Stomach (tissue), 9 donors: Measurements from ENCODE around the gene ZNRF3. TPM values are rescaled to one million over a fixed set of nuclear protein-coding genes. Genes with fewer than 3 reads are reported as not detected.
A peak's percentile ranks its signal among the peaks of the same experiment; 100 is the strongest.

Experiments used
- DNase-seq, 2 donors: peaks; one replicate each; pipeline versions ENCODE4 v3.0.0 to v3.0.0-alpha.2; 2013 to 2019
- H3K27ac ChIP-seq, 5 donors: fragments of 200-600 bp in 4 of 5; sonication (generic) in 4 of 5; one replicate each; pipeline ENCODE4 v1.5.1; 2013 to 2019; ENCODE audit warnings: mild to moderate bottlenecking in 1 of 5, moderate library complexity in 1 of 5
- H3K27me3 ChIP-seq, 3 donors: fragments of 200-600 bp; sonication (generic); one replicate each; pipeline ENCODE4 v1.5.1; 2017 to 2019; ENCODE audit warnings: mixed run types in 1 of 3
- H3K36me3 ChIP-seq, 4 donors: fragments of 200-600 bp; sonication (generic); 1 replicate in 3 of 4; 2 replicates in 1 of 4; pipeline ENCODE4 v1.5.1; 2016 to 2019
- H3K4me1 ChIP-seq, 4 donors: fragments of 200-600 bp; sonication (generic); one replicate each; pipeline ENCODE4 v1.5.1; 2016 to 2019
- H3K4me3 ChIP-seq, 4 donors: fragments of 200-600 bp; sonication (generic) in 3 of 4; one replicate each; pipeline ENCODE4 v1.5.1; 2016 to 2019; ENCODE audit warnings: mild to moderate bottlenecking in 1 of 4
- H3K9me3 ChIP-seq, 4 donors: fragments of 200-600 bp; sonication (generic); one replicate each; pipeline ENCODE4 v1.5.1; 2016 to 2019
- CTCF ChIP-seq, 7 experiments: fragments of 450-650 bp in 4 of 7; fragments of 200-600 bp in 3 of 7; sonication (generic) in 3 of 7; IDR thresholded peaks; one replicate each; pipeline ENCODE4 v1.5.1; 2016 to 2019; ENCODE audit warnings: antibody characterized with exemption in 7 of 7, control low read depth in 2 of 7, mild to moderate bottlenecking in 1 of 7
- EP300 ChIP-seq: sonication (generic); formaldehyde crosslinking; IDR thresholded peaks from one replicate; pipeline ENCODE4 v1.6.1; 2017; ENCODE audit warnings: antibody characterized with exemption
- POLR2A ChIP-seq, 4 donors: fragments of 450-650 bp; IDR thresholded peaks; one replicate each; pipeline ENCODE4 v1.6.1; 2016; ENCODE audit warnings: antibody characterized with exemption in 4 of 4, control low read depth in 2 of 4, mild to moderate bottlenecking in 1 of 4, moderate library complexity in 1 of 4
- POLR2AphosphoS5 ChIP-seq, 3 donors: sonication (generic); formaldehyde crosslinking; IDR thresholded peaks; one replicate each; pipeline ENCODE4 v1.6.1; 2016; ENCODE audit warnings: antibody characterized with exemption in 3 of 3
- WGBS, 5 donors: extraction: QIAGEN DNeasy Blood & Tissue Kit in 3 of 5; methylation state at CpG; one replicate each; pipeline versions ENCODE4 v1.1.5 to v1.1.7; 2013 to 2018; 5-methylcytosine and 5-hydroxymethylcytosine counted together
- intact Hi-C: fragments of 100-400 bp; cut with DNase I; formaldehyde crosslinking; loops from one replicate; pipeline ENCODE4 v1.15.1; 2023; ENCODE audit warnings: low total_unique reads
- polyA plus RNA-seq, 3 donors: library from polyadenylated mRNA; stranded (reverse); fragments of 200-250 nt; gene quantifications; one replicate each; pipeline ENCODE4 v1.2.3, GENCODE V29; 2013
- total RNA-seq, 5 donors: library from RNA; depleted of rRNA; stranded (reverse); fragments of >200 nt; gene quantifications; one replicate each; pipeline versions ENCODE4 v1.1.0 to v1.2.3, GENCODE V29; 2014 to 2016
- donor health status: healthy with polysubstance abuse.
- donor health status: Bipolar disorder and iron deficiency.
- donor health status: healthy.

Gene ZNRF3
- total and polyA plus RNA-seq, 8 donors, result 1.4 to 52.7 (median 3.6) TPM

GRCh38 chr22:29083933-29084591 is 200.7 kb downstream of the ZNRF3 start:
- DNase-seq, result no peak
- WGBS, 5 donors, result 59 to 70% (median 64%) methylated on average over 5 of the region's 5 CpGs
- H3K9me3 ChIP-seq, result no peaks in the 10 kb centered on the region
- no peak overlapping the region for H3K4me3 ChIP-seq
- peaks cover 12 to 28% (median 24%) of the 10 kb centered on the region in 4 donors for H3K4me1 ChIP-seq
- TF ChIP-seq POLR2A (IDR thresholded peaks at IDR 0.05) (no peak), EP300 (no peak), POLR2AphosphoS5 (IDR thresholded peaks at IDR 0.05) (no peak), CTCF (IDR thresholded peaks at IDR 0.05) (no peak)
- no peaks in the 10 kb centered on the region for H3K27me3 ChIP-seq
- peak overlapping the region in 3 of 5 donors; percentile 30 to 49 (median 30) for H3K27ac ChIP-seq
- H3K36me3 ChIP-seq, result no peaks in the 10 kb centered on the region
- intact Hi-C loops, result no loop called here

GRCh38 chr22:29087012-29087411 is 203.6 kb downstream of the ZNRF3 start:
- TF ChIP-seq CTCF (IDR thresholded peaks at IDR 0.05) (no peak), POLR2A (IDR thresholded peaks at IDR 0.05) (no peak), EP300 (no peak), POLR2AphosphoS5 (IDR thresholded peaks at IDR 0.05) (no peak)
- no peak overlapping the region for H3K27ac ChIP-seq
- 91 to 96% (median 94%) methylated on average over 2 of the region's 2 CpGs for WGBS, 5 donors

GRCh38 chr22:29088809-29089208 is 205.4 kb downstream of the ZNRF3 start:
- Histone ChIP-seq H3K27ac (peak overlapping the region in 2 of 5 donors; percentile 26 to 53), H3K4me1 (peaks cover 18 to 43% (median 39%) of the 10 kb centered on the region in 4 donors), H3K9me3 (no peaks in the 10 kb centered on the region), H3K36me3 (no peaks in the 10 kb centered on the region), H3K4me3 (no peak overlapping the region), H3K27me3 (no peaks in the 10 kb centered on the region)
- DNase-seq, result no peak
- TF ChIP-seq EP300 (no peak), CTCF (IDR thresholded peaks at IDR 0.05) (no peak), POLR2A (IDR thresholded peaks at IDR 0.05) (no peak), POLR2AphosphoS5 (IDR thresholded peaks at IDR 0.05) (no peak)
- intact Hi-C loops, result no loop called here
- 91 to 98% (median 93%) methylated on average over 3 of the region's 3 CpGs for WGBS, 5 donors

More at GRCh38 chr22:29087012-29087411, 203.6 kb downstream of the ZNRF3 start:
- Histone ChIP-seq H3K4me3 (no peak overlapping the region), H3K36me3 (no peaks in the 10 kb centered on the region), H3K9me3 (no peaks in the 10 kb centered on the region), H3K4me1 (peaks cover 13 to 36% (median 30%) of the 10 kb centered on the region in 4 donors), H3K27me3 (no peaks in the 10 kb centered on the region)
- intact Hi-C loops, result no loop called here
- DNase-seq, result no peak

GRCh38 chr22:29089507-29089906 is 206.1 kb downstream of the ZNRF3 start:
- Histone ChIP-seq H3K4me1 (peaks cover 18 to 48% (median 42%) of the 10 kb centered on the region in 4 donors), H3K36me3 (no peaks in the 10 kb centered on the region), H3K27ac (peak overlapping the region in 3 of 5 donors; percentile 26 to 57 (median 53)), H3K27me3 (no peaks in the 10 kb centered on the region), H3K4me3 (no peak overlapping the region), H3K9me3 (no peaks in the 10 kb centered on the region)
- DNase-seq, result no peak
- WGBS, 5 donors, result 30 to 56% (median 46%) methylated on average over 3 of the region's 3 CpGs
- no peak for TF ChIP-seq POLR2AphosphoS5 (IDR thresholded peaks at IDR 0.05)
- TF ChIP-seq CTCF (IDR thresholded peaks at IDR 0.05), result no peak
- TF ChIP-seq EP300, result no peak
- no peak for TF ChIP-seq POLR2A (IDR thresholded peaks at IDR 0.05)
- intact Hi-C loops, result no loop called here
